ENCODE results near the gene TAP1. TPM values are rescaled to one million over a fixed set of nuclear protein-coding genes. Genes with fewer than 3 reads are reported as not detected.

The TAP1 gene
- total and polyA plus RNA-seq, 2 of the 8 experiments (the other 6 are each of a cell fraction or from before 2014, with no cell fraction given): 16.8 to 22.0 TPM

DNA sequence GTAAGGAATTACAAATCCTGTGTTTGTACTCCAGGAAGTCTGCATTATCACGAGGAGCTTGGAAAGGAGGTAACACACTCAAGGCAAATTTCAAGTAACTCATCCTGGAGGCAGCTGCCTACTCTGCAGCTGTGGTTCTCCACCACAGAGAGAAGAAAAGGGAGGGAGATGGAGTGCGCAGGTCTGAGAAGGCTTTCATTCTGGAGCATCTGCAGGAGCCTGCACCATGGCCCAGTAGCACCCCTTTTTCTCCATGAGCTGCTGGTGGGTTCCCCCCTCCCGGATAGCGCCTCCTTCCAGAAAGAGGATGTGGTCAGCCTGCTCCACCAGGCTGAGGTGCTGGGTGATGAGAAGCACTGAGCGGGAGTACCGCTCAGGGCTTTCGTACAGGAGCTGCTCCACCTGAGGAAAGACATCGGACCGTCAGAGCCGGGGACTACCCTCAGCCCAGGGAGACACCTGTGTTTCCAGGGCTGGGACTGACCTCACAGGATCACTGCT, 8.1 kb downstream of the TAP1 start:
- no peak overlapping the region for H4K5ac ChIP-seq (ENCODE audit: insufficient read length, low read depth, low read length)
- H3K4me2 ChIP-seq (ENCODE audit: insufficient read depth in 1 of 2, low read depth in 2 of 2, low read length in 2 of 2): peak overlapping the region in 1 of 2 experiments; percentile 92; a peak in 1 of 4 replicates
- no peak overlapping the region for H2AFZ ChIP-seq (ENCODE audit: low read length)
- ChIA-PET POLR2A (ENCODE audit: partially characterized antibody) (interaction anchor here (1.4 to 3.0 kb wide), 5 partner anchors 8 to 127 kb away, joined by 4 to 25 read pairs (median 5); partner anchors contain the start of genes PSMB9 and TAP1), CTCF (ENCODE audit: partially characterized antibody) (interaction anchor here (0.6 to 11.2 kb wide), 13 partner anchors 10 to 432 kb away, joined by 3 to 402 read pairs (median 5); partner anchors contain the start of genes HLA-DMA, PSMB9 and TAP1)
- TF ChIP-seq CBX8 (IDR thresholded peaks at IDR 0.05; ENCODE audit: borderline replicate concordance, low read depth, low read length) (no peak), KDM4A (IDR thresholded peaks at IDR 0.05; ENCODE audit: low read depth, low read length, severe bottlenecking) (peak; percentile 1)
- no peak overlapping the region for H3K9ac ChIP-seq (replicated peaks in 1 of 4; ENCODE audit: extremely low read depth in 1 of 4, low read depth in 3 of 4, low read length in 3 of 4)
- no peak overlapping the region for H3K27ac ChIP-seq (ENCODE audit: low read depth, low read length)
- no peak overlapping the region for H3K14ac ChIP-seq (ENCODE audit: insufficient read length)
- FAIRE-seq (no peak), DNase-seq (ENCODE audit: low read depth in 1 of 2, low spot score in 2 of 2) (no peak)
- no peak overlapping the region for H2BK120ac ChIP-seq (replicated peaks; ENCODE audit: low read depth, low read length)
- H2BK20ac ChIP-seq (ENCODE audit: low read length): no peak overlapping the region
- H2BK15ac ChIP-seq (ENCODE audit: low read length): no peak overlapping the region
- H3K36me3 ChIP-seq (ENCODE audit: control insufficient read depth in 2 of 4, insufficient read depth in 4 of 4, low read length in 3 of 4): peaks cover 0 to 5% (median 0%) of the 10 kb centered on the region in 4 experiments; a peak in 5 of 8 replicates
- H4K20me1 ChIP-seq (replicated peaks in 1 of 2; ENCODE audit: control insufficient read depth in 1 of 2, insufficient read depth in 2 of 2, low read length in 2 of 2): peaks cover 0 to 2% of the 10 kb centered on the region in 2 experiments
- H4K8ac ChIP-seq (ENCODE audit: extremely low read depth, insufficient read depth, low read length): no peak overlapping the region
- no peaks in the 10 kb centered on the region for H3K79me1 ChIP-seq (ENCODE audit: low read depth, low read length)
- H3K23ac ChIP-seq (ENCODE audit: insufficient read length): no peak overlapping the region
- H4K91ac ChIP-seq (replicated peaks; ENCODE audit: insufficient read length, low read length): no peak overlapping the region
- no peaks in the 10 kb centered on the region for H3K9me3 ChIP-seq (ENCODE audit: insufficient read depth in 2 of 2, low read depth in 1 of 2, low read length in 1 of 2)
- H3K4me1 ChIP-seq (replicated peaks in 1 of 4; ENCODE audit: control insufficient read depth in 3 of 4, insufficient read depth in 4 of 4, low read length in 3 of 4): peaks cover 0 to 3% (median 0%) of the 10 kb centered on the region in 4 experiments; a peak in 2 of 7 replicates
- H3K18ac ChIP-seq (ENCODE audit: extremely low read depth, low read length): no peak overlapping the region
- H2BK5ac ChIP-seq (ENCODE audit: low read depth, low read length): no peak overlapping the region
- H3K27me3 ChIP-seq (replicated peaks in 1 of 4; ENCODE audit: control insufficient read depth in 3 of 4, extremely low read depth in 1 of 4, insufficient read depth in 3 of 4, low read length in 3 of 4): peaks cover 0 to 11% (median 10%) of the 10 kb centered on the region in 4 experiments; a peak in 4 of 7 replicates
- peak overlapping the region in 1 of 4 experiments; percentile 93; a peak in 1 of 8 replicates for H3K4me3 ChIP-seq (ENCODE audit: extremely low read depth in 1 of 4, insufficient read depth in 2 of 4, low read depth in 3 of 4, low read length in 4 of 4)
- no peaks in the 10 kb centered on the region for H3K79me2 ChIP-seq (ENCODE audit: control insufficient read depth in 1 of 2, insufficient read depth in 2 of 2, low read length in 2 of 2)
- H3K23me2 ChIP-seq (ENCODE audit: low read depth, low read length): peaks cover 13% of the 10 kb centered on the region
- H3K4ac ChIP-seq (replicated peaks; ENCODE audit: insufficient read length, low read depth, low read length): no peak overlapping the region
- no peak overlapping the region for H2BK12ac ChIP-seq (ENCODE audit: low read depth, low read length)
- H3K56ac ChIP-seq (replicated peaks; ENCODE audit: insufficient read length, low read depth, low read length): no peak overlapping the region
- WGBS, 2 experiments (ENCODE audit: extremely low coverage in 1 of 2, insufficient coverage in 1 of 2, insufficient read length in 1 of 2, insufficient replicate concordance in 2 of 2, low coverage in 1 of 2, low lambda C conversion rate in 2 of 2, missing lambda C conversion rate in 1 of 2): 96% methylated on average over 9 of the region's 10 CpGs; no CpG with 5 or more reads in 1 of the 2 experiments
- H2AK5ac ChIP-seq (ENCODE audit: low read depth, low read length): no peak overlapping the region

Measured in H1 (cell line).